Measurements from ENCODE around the gene GNG2.
A peak's percentile ranks its signal among the peaks of the same experiment; 100 is the strongest.

The GNG2 gene

DNA sequence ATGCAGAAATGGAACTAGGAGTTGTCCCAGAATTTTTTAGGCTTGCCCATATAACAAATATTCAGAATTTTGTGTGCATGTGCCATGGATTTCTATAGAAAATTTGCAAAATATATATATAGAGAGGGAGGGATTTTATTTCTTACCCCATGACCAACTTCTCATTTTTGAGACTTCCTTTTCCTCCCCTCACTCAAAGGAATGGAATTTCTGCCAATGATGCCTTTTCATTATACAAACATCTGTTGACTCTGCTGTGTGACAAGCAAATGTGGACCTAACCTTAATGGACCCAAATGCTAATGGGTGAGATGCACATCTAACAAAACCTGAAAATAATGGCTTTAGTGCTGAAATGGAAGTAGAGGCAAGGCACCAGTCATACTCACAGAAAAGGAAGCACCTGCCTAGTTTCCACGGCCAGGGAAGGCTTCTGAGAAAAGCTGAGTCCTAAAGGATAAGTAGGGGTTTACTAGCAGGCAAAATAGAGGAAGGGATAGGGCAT lies 3.6 kb upstream of the GNG2 start:
- no peak for DNase-seq

DNA sequence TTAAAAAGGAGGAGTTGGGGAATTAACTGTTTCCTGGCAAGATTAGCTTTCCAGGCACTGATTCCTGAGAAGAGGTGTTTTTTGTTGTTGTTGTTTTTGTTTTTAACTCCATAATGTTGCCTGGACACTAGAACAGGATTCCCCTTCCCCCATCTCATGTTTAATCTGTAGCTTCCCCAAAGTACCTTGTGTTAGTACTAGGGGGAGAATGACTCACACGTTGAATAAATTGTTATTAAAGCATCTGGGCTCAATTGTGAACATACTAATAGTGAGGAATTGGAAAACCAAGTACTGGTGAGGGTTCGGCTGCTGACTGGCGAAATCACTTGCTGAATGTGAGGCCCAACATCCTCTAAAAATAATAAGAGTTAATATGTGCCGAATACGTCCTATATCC lies 1.3 kb upstream of the GNG2 start:
- DNase-seq, result no peak

DNA sequence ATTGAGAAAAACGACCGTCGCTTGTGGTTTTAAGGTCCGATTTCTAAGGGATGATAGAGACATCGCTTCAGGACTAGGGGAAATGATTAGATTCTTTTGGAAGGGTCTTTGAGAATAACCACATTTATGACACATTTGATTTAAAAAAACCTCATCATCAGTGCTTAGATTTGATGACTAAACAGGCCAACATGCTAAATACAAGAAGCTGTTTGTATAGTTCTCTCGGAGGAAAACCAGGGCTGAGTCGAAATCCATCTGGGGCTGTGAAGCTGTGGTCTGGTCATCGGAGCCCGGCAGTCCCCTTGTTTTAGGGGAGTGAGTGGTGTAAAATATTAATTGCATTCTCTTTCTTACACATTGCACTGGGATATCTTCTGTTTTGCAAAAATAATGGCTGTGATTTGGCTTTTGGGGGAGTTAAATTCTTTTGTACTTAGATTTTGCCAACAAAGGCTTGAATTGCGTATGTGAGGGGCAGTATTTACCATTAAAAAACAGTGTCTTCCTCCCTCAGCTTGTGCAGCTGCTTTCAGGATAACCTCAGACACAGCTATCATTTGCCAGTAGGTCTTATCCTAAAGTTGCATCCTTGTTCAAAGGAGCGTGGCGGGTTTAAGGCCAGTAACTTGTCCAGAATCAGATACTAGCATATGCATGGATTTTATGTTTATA lies 550 bp downstream of the GNG2 start:
- DNase-seq, result peak; percentile 55 to 89 (median 73)

DNA sequence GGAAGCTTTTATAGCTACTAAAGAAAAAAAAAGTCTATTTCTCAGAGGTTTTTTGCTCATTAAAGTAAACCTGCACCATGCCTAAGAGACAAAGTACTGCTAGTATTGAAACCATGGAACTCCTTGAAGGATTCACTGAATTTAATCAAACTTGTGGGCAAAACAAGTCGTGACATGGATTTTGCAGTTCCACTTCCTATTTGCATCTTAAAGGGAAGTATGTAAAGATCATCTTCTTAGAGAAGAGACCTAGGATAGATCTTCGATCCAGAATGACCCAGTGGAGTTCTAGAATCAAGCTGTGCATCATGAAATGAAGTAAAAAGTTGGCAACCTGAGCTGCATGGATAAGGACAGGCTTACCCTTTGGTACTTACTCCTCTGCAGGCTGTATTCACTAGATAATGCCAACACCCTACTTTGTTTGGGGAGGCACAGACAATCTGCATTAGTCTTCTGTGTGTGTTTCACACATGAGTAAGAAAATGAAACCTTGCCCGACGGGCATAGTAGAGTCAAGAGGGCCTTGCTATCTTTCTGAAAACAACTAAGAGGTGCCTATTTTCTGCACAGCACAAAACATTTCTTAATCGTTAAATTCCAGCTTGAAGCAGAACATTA lies 1.9 kb downstream of the GNG2 start:
- peak; percentile 27 to 68 (median 48) for DNase-seq

DNA sequence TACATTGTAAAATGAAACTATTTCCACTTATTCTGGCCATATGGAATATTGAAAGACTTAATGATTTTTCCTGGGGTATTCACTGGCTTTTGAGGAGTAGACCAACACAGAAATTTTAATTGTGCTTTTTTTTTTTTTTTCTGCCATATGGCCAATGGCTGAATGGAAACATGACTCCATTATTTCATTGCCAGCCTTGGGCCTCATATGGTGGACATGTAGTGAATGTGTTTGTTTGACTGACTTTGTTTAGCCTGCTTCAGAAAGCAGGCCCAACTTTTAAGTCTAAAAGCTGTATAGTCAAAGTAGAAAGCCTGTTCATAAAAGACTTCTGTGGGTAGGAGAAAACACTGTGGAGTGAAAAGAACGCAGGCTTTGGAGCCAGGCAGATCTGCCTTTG lies 2.4 kb downstream of the GNG2 start:
- DNase-seq, result peak in 1 of 3 experiments; percentile 61

DNA sequence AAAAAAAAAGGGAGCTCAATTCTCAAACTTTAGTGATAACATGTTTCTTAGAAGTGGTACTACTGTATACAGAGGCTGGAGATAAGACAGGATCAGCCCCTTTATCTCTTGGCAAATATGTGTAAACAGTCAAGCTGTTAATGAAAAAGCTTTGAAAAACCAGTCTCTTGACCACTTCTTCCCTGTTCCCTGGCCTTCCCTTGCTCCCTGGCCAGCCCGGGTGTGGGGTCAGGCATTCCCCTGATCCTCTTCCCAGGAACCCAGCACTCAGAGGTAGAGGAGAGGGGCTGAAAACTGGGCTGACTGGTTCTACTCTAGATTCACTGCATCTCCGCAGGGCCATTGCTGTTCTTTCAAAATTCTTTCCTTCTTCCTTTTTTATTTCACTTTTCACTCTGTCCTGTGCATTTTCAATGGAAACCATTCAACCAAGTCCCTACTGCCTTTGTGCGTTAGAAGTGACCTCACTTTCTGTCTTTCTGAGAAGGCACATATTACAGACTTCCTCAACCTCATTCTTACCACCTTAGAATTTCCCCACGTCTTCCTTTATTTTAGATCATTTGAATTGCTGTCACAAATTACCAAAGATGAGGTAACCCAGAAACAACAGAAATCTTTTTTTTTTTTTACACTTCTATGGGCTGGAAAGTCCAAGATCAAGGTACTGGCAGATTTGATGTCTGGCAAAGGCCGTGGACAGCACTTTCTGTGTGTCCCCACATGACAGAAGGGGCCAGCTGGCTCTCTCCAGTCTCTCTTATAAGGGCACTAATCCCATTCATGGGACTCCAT lies 5.7 kb downstream of the GNG2 start:
- peak in 1 of 3 experiments; percentile 49 for DNase-seq

DNA sequence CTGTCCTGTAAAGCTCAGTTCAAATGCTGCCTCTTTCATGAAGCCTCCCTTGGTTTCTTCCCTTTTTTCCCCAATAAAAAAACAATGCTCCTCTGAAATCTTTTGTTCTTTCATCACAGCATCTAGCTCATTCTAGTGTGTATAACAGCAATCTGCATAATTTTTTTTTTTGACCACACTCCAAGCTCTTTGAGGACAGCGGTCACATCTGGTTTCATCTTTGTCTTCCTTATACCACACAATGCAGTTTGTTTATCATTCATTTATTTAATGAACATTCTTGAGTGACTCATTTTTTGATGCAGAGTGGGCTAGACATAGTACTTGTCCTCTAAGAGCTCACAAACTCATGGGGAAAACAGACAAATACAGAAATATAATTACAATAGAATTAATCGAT lies 7.3 kb downstream of the GNG2 start:
- DNase-seq, result no peak

DNA sequence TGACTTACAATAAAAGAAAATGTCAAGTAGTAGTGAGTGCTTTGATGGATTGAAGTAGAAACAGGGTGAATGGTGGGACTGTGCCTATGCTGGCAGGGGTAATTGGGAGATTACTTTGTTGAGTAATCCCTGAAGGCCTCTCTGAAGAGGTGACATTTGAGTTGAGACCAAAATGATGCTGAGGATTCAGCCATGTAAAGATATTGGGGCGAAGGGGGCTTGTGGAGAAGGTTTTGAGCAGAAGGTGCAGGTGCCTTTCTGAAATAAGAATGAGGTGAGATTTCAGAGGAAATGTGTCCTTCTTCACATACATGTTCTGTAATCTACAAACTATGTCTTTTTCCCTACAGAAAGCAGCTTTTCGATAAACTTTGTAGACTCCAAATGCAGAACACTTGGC lies 8.0 kb downstream of the GNG2 start:
- no peak for DNase-seq

DNA sequence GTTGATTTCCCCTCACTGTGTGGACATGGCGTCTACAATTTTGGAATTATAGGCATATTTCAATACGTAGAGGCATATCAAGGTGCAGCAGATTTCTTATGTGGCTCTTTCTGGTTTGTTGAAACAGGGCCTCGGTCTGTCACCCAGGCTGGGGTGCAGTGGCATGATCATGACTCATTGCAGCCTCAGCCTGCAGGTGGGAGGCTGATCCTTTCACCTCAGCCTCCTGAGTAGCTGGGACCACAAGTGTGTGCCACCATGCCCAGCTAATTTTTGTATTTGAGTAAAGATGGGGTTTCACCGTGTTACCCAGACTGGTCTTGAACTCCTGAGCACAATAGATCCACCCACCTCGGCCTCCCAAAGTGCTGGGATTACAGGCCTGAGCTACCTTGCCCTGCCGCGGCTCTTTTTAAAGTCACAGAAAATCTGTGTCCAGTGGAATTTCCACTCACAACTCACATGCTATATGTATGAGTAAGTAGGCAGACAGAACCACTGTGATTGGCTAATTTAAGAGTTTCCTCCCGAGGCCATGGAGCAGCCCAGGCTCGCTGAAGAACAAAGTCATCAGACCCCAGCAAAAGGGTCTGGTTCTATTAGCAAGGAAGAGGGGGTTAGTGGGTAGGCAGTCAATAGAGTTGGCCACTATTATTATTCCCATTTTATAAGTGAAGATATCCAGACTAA lies 9.1 kb downstream of the GNG2 start:
- DNase-seq, result no peak

DNA sequence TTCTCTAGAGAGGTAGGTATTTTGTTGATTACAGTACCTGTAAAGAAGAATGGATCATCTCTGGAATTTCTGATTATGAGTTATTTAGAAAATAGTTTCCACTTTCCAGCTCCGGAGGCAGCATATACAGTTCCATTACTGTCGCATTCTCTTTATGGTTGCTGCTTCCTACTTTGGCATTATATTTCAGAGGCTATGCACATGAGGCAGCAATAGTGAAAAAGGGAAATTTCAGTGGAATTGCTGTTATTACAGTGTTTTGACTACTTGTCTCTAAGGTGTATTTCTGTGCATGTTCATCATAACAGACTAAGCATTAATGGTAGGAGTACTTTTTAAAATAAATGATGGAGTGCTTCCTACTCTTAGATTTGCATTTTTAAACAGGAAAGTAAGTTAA lies 10.2 kb downstream of the GNG2 start:
- no peak for DNase-seq

DNA sequence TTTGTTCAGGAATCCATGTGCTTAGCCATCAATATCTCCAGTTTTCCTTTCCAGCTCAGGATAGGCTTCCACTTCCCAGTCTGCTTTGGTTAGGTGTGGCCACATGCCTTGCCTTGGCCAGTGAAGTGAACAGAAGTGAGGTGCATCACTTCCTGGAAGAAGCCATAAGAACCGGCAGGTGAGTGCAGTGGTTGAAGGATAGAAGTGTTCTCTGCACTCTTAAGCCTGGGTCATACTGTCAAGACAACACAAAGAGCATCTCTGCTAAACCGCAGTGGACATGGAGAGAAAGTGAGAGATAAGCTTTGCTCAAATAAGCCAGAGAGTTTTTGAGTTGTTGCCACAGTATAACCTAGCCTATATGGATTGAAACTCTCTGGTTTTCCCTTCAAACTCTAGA lies 11.4 kb downstream of the GNG2 start:
- peak in 2 of 3 experiments; percentile 30 to 59 for DNase-seq

DNA sequence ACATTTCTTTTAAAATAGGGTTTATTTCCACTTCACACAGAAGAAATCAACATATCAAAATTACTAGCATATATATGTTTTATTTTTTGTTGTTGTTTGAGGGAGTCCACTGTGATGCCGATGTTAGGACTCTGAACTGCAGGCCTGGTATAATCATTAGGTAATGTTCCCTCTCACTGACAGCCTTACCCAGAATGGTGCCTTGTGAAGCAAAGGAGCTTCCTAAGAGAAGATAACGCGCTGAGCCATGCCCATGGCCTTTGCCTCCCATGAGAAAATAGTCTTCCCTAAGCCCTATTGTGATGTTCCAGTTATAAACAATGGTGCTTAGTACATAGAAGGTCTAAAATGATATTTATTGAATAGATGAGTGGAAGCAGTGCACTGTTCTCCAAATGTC lies 12.0 kb downstream of the GNG2 start:
- DNase-seq, result peak in 2 of 3 experiments; percentile 49 to 79

DNA sequence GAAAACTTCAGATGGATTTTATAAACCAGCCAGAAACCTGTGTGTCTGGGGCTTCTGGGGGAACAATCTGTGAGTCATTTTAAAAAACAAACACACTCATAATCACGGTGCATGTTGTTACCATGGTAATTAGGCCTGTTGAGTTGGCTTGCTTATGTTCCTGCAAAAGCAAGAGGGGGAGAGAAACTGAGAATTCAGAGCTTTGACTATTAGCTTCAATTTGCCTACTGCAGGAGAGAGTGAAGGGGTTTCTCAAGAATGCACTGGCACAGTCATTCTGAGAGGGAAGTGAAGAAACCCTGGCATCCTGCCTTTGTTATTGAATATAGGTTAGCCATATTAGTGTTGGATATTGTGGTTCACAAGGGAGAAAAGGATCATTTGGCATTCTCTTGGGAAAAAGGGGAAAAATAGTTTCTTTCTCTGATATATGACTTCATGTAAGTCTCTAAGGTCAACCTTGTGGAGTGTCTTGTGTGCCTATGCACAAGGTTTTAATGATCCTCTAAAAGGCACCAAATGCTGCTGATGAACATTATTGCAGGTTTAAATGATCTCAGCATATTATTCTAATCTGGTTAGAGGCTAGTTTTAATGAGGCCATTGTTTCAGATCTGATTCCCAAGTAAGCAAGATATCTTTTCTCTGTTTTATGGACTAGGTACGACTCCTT lies 12.9 kb downstream of the GNG2 start:
- peak in 2 of 3 experiments; percentile 86 to 99 for DNase-seq

DNA sequence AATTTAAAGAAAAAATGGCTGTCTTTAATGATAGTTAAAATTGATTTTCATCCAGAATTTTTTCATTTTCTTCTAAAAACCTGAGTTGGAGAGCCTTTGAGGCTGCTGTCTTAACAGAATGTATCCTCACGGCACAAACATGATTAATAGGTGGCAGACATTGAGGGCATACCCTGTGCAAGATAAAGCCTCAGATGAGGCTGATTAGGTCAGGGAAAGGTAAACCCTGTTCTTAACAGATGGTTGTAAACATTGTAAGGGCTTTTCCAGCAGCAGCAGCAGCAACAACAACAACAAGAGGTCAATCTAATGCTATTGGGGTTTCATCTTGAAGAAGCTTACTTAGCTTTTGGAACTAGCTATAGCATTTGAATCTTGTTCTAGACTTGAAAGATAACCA lies 17.4 kb downstream of the GNG2 start:
- no peak for DNase-seq

DNA sequence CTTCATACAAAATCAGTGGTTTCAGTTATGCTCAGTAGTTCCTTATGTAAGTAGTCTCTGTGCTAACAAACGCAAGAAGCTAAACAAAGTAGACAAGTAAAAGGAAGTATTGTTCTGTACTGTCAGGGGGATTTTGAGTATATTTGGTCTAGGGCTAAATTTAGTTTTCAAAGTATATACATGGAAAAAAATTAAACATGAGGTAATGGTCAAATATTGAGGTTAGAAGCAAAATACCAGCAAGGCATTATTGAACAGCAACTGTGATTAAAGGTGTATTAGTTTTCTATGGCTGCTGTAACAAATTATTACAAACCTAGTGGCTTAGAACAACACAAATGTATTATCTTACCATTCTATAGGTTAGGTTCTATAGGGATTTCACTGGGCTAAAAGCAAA lies 18.8 kb downstream of the GNG2 start:
- no peak for DNase-seq

DNA sequence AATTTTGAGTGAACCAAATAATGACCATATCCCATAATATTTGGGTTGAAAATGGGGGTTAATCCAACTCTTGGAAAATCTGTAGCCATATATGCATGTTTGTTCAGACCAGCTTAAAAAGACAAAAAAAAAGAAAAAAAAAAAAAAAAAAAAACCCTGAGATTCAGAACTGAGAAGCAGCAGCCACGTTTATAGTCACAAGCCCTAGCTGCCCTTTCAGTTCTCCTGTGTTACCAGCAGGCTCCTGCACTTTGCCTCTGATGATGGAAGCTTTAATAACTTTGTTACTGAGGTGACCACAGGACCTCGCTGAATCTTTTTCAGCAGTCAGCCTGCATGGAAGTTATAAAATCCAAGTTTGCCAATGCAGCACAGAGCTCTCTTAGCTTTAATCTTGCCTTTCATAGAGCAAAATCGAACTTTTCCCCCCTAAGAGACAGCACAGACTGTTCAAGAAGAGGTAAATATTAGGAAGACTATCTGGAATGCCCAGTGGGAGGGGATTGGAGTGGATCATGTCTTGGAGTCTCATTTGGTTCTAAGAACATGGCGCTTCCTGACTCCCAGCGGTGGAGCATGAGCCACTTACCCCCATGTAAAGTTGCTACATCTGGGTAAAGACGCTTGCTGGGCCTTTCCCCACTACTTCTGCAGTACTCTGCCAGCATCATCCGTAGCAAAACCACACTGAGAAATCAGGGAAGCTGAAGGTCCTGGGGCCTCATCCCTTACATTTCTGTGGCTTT lies 20.6 kb downstream of the GNG2 start:
- no peak for DNase-seq

DNA sequence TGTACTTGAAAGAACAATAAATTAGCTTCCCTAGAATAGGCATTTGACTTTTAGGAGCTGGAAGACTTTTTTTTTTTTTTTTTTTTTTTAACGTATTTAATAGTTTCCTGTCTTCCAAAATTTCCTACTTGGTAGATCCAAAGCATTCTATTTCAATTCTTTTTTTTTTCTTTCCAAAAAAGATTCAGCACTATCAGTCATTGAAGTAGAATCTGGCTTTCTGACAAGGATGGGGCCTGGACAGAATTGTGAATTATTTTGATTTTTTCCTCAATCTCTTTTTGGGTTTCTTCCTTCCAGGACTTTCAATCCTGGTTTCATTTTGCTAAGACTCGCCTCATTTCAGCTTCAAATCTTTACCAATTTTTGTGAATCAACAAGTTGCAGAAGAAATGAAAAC lies 21.2 kb downstream of the GNG2 start:
- DNase-seq, result no peak

DNA sequence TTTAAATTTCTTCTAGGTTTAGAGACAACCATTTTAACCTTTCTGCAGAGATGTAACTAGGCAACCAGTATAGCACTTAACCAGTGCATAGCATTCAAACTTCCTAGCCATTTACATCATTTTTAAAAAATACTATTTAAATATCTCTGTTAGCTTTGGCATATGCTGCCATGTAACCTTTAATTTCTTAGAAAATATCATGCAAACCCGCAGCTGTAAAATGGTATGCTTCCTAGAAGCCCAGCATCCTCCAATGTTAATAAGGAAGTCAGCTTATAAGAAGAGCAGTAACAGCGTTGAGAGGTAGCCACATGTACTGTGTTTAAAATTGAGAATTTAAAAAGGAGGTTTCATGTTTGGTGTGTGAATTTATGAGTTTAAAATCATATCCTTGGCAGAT lies 22.8 kb downstream of the GNG2 start:
- no peak for DNase-seq

DNA sequence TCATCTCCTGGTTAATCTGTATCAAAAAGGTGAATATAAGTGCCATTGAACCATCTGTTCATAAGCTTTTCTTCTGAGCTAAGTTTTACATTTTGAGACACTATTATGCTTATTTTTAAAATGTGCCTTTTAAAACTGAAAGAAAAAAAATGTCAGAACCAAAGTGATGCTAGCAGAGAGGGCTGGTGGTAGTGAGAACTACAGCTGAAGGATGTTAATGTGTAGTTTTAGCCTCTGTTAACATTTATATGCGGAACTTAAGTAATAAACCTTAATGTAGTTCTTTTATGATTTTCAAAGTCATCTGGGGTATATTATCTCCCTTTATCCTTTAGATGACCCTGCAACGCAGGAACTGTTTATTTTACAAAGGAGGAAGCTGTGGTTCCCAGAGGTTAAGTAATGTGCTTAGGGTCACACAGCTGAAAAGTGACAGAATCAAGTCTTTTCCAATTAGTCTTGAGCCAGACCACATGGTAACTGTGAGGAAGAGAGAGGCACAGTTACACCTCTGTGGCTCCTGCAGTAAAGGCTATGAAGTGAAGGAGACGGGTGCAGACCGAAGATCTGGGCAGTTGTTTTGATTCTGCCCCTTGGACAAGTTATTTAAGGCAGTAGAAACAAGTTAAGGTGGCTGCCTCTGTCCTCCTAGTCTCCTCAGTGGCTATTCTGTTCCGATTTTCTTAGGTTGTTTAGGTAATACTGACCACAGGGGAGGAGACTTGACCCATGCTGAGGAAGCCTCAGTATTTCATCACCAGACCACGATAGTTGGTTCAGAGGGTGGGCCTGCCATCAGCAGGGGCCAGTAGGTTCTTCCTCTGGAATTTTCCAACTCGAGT lies 23.9 kb downstream of the GNG2 start:
- no peak for DNase-seq

DNA sequence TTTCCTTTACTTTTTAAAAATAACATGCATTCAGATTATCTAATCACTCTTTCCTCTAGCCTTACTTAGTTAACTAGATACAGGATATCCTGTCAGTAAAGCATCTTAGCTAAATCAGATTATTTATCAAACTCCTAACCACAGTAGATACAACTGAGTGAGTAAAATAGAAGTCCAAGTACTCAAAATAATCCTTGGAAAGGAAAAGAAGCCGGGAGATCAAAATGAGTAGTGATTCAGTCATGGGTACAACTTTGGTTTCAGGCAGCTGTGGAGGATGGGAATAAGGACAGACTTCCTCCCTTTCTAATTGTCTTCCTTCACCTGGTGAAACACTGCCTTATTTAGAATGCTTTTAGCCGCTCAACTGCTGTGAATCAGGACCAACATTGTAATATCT lies 29.4 kb downstream of the GNG2 start:
- peak in 1 of 3 experiments; percentile 62 for DNase-seq

DNA sequence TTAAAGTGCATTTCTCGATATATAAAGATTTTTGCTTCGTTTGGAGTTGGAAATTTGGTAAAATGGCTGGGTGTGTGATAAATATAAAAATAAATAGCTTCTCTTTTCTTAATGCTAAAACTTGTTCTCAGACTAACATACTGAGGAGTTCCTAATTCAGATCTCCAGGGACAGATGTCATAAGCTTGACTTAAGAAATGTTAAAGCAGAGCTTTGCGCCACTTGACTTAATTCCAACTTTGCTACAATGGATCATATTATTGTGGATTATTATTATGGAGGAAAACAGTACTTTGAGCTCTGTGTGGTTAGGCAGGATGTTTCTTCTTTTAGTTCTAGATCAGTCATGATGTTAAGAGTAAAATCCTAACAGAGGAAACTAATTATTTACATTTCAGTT lies 33.8 kb downstream of the GNG2 start:
- no peak for DNase-seq

Data from NCI-H1417 (cell line).